GM23338 (cell line): ENCODE results near the gene ZCCHC17. TPM values are rescaled to one million over a fixed set of nuclear protein-coding genes. Genes with fewer than 3 reads are reported as not detected.

Source experiments
- ATAC-seq: fragments of 200-7000 bp; cut with Tn5 transposase; 3 replicates; pipeline ENCODE4 v1.9.1; 2020
- DNase-seq: peaks from one replicate; pipeline ENCODE4 v3.0.0-alpha.2; 2015; ENCODE audit warnings: low spot score
- H2AFZ ChIP-seq: fragments of 200-600 bp; sonication (generic); 2 replicates; pipeline ENCODE4 v1.8.0; 2016; ENCODE audit warnings: antibody characterized with exemption, mild to moderate bottlenecking, moderate library complexity
- H3F3A ChIP-seq: fragments of 200-600 bp; sonication (generic); replicated peaks from 2 replicates; pipeline ENCODE4 v1.8.0; 2017; ENCODE audit warnings: antibody characterized with exemption, mixed run types, low read depth
- H3K27ac ChIP-seq: fragments of 200-600 bp; sonication (generic); 2 replicates; pipeline ENCODE4 v1.6.1; 2016; ENCODE audit warnings: low read depth
- H3K27me3 ChIP-seq: fragments of 200-600 bp; sonication (generic); 2 replicates; pipeline ENCODE4 v1.8.0; 2016; ENCODE audit warnings: mild to moderate bottlenecking, mixed run types, moderate library complexity; ENCODE audit not compliant: insufficient read depth
- H3K36me3 ChIP-seq: fragments of 200-600 bp; sonication (generic); 2 replicates; pipeline ENCODE4 v1.8.0; 2016; ENCODE audit warnings: mild to moderate bottlenecking; ENCODE audit not compliant: insufficient read depth
- H3K4me1 ChIP-seq: fragments of 200-600 bp; sonication (generic); 2 replicates; pipeline ENCODE4 v1.8.0; 2016; ENCODE audit warnings: mild to moderate bottlenecking, moderate library complexity; ENCODE audit not compliant: insufficient read depth
- H3K4me2 ChIP-seq: fragments of 200-600 bp; sonication (generic); 2 replicates; pipeline ENCODE4 v1.7.1; 2017; ENCODE audit warnings: mixed run types
- H3K4me3 ChIP-seq: fragments of 200-600 bp; sonication (generic); 2 replicates; pipeline ENCODE4 v1.6.1; 2016; ENCODE audit warnings: mixed run types
- H3K79me2 ChIP-seq: fragments of 200-600 bp; sonication (generic); replicated peaks from 2 replicates; pipeline ENCODE4 v1.8.0; 2017; ENCODE audit warnings: mild to moderate bottlenecking; ENCODE audit not compliant: insufficient read depth
- H3K9me2 ChIP-seq: fragments of 200-600 bp; sonication (generic); 2 replicates; pipeline ENCODE4 v1.8.0; 2017; ENCODE audit not compliant: insufficient read depth
- H4K20me1 ChIP-seq: fragments of 200-600 bp; sonication (generic); replicated peaks from 2 replicates; pipeline ENCODE4 v1.8.0; 2017; ENCODE audit warnings: mild to moderate bottlenecking; ENCODE audit not compliant: insufficient read depth
- H3K27ac Mint-ChIP-seq: 2 replicates; pipeline ENCODE4 v1.8.0; 2020; ENCODE audit warnings: inconsistent platforms, mild to moderate bottlenecking, moderate library complexity, mixed read lengths
- H3K27me3 Mint-ChIP-seq: 3 replicates; pipeline ENCODE4 v1.8.0; 2022; ENCODE audit warnings: low read depth, mild to moderate bottlenecking, moderate library complexity, mixed read lengths, inconsistent platforms; ENCODE audit not compliant: insufficient read depth, poor library complexity
- H3K36me3 Mint-ChIP-seq: 3 replicates; pipeline ENCODE4 v1.8.0; 2021; ENCODE audit warnings: low read depth, mild to moderate bottlenecking, inconsistent platforms, moderate library complexity, mixed read lengths
- H3K4me1 Mint-ChIP-seq: 3 replicates; pipeline ENCODE4 v1.8.0; 2020; ENCODE audit warnings: mild to moderate bottlenecking, inconsistent platforms, mixed read lengths
- H3K4me3 Mint-ChIP-seq: 3 replicates; pipeline ENCODE4 v1.8.0; 2021; ENCODE audit warnings: moderate library complexity, mild to moderate bottlenecking, inconsistent platforms, mixed read lengths
- H3K9me3 Mint-ChIP-seq: 3 replicates; pipeline ENCODE4 v1.8.0; 2020; ENCODE audit warnings: moderate library complexity, mild to moderate bottlenecking, inconsistent platforms, mixed read lengths
- CREB1 ChIP-seq: fragments of 250-450 bp; sonication (Bioruptor Pico); IDR thresholded peaks from 2 replicates; pipeline ENCODE4 v1.5.0; 2020; ENCODE audit warnings: low read depth, mild to moderate bottlenecking, moderate library complexity
- EZH2 ChIP-seq: fragments of 200-600 bp; sonication (generic); IDR thresholded peaks from one replicate; pipeline ENCODE4 v1.8.0; 2017; ENCODE audit warnings: antibody characterized with exemption, mild to moderate bottlenecking, low read depth; ENCODE audit not compliant: unreplicated experiment
- POLR2AphosphoS5 ChIP-seq: IDR thresholded peaks from 2 replicates; pipeline ENCODE4 v1.6.1; 2016; ENCODE audit warnings: antibody characterized with exemption, low read depth
- REST ChIP-seq: IDR thresholded peaks from one replicate; pipeline ENCODE4 v1.6.1; 2018; ENCODE audit warnings: antibody characterized with exemption; ENCODE audit not compliant: unreplicated experiment
- STAT1 ChIP-seq: IDR thresholded peaks from one replicate; pipeline ENCODE4 v1.6.1; 2016; ENCODE audit warnings: antibody characterized with exemption; ENCODE audit not compliant: unreplicated experiment
- polyA plus RNA-seq: library from polyadenylated mRNA; unstranded; fragments of >200 nt; fragmentation: Nextera tagmentation; extraction: Ambion mirVana; gene quantifications from 2 replicates; pipeline ENCODE4 v1.2.1, GENCODE V29; 2016
- total RNA-seq: library from RNA; depleted of rRNA; stranded (reverse); fragments of >200 nt; shearing (Covaris generic); gene quantifications from 2 replicates; pipeline ENCODE4 v1.2.3, GENCODE V29; 2014
- TF ChIP-seq, protein P1 (sequence below), 2 experiments: fragments of 200-600 bp in 1 of 2; sonication (generic) in 1 of 2; conservative IDR thresholded peaks; 2 replicates each; pipeline versions ENCODE4 v1.5.1 to v1.6.1; 2016 to 2017; ENCODE audit warnings: antibody characterized with exemption in 2 of 2, low read depth in 2 of 2, mild to moderate bottlenecking in 2 of 2, moderate library complexity in 1 of 2
- TF ChIP-seq, protein P2 (sequence below): fragments of 250-450 bp; sonication (Bioruptor Pico); IDR thresholded peaks from 2 replicates; pipeline ENCODE4 v1.5.0; 2020; ENCODE audit warnings: mild to moderate bottlenecking, moderate library complexity

The ZCCHC17 gene
- total and polyA plus RNA-seq, 2 experiments from 2014 or later = 40.1 to 134 TPM

- Histone ChIP-seq H3K4me2 (no peak overlapping the region), H3K27me3 (no peaks in the 10 kb centered on the region), H3K4me3 (no peak overlapping the region), H3K36me3 (no peaks in the 10 kb centered on the region), H3K4me1 (peaks cover 29% of the 10 kb centered on the region), H3F3A (peaks cover 10% of the 10 kb centered on the region; the same call in 1 of the 2 replicates), H2AFZ (no peak overlapping the region), H3K9me2 (no peaks in the 10 kb centered on the region), H3K27ac (no peak overlapping the region), H4K20me1 (no peaks in the 10 kb centered on the region; the same call in 1 of the 2 replicates), H3K79me2 (no peaks in the 10 kb centered on the region)
- Mint-ChIP-seq H3K27me3 (peaks cover 13% of the 10 kb centered on the region), H3K4me1 (peaks cover 44% of the 10 kb centered on the region), H3K36me3 (peaks cover 30% of the 10 kb centered on the region), H3K27ac (no peak overlapping the region), H3K4me3 (no peak overlapping the region), H3K9me3 (no peaks in the 10 kb centered on the region)
- TF ChIP-seq, protein P1, sequence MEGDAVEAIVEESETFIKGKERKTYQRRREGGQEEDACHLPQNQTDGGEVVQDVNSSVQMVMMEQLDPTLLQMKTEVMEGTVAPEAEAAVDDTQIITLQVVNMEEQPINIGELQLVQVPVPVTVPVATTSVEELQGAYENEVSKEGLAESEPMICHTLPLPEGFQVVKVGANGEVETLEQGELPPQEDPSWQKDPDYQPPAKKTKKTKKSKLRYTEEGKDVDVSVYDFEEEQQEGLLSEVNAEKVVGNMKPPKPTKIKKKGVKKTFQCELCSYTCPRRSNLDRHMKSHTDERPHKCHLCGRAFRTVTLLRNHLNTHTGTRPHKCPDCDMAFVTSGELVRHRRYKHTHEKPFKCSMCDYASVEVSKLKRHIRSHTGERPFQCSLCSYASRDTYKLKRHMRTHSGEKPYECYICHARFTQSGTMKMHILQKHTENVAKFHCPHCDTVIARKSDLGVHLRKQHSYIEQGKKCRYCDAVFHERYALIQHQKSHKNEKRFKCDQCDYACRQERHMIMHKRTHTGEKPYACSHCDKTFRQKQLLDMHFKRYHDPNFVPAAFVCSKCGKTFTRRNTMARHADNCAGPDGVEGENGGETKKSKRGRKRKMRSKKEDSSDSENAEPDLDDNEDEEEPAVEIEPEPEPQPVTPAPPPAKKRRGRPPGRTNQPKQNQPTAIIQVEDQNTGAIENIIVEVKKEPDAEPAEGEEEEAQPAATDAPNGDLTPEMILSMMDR (conservative IDR thresholded peaks at IDR 0.05; ENCODE audit: low read depth in 2 of 2) = no peak
- no peak for DNase-seq
- ATAC-seq = no peak
Measured at GRCh38 chr1:31368611-31369107, 71.8 kb downstream of the ZCCHC17 start.

DNA sequence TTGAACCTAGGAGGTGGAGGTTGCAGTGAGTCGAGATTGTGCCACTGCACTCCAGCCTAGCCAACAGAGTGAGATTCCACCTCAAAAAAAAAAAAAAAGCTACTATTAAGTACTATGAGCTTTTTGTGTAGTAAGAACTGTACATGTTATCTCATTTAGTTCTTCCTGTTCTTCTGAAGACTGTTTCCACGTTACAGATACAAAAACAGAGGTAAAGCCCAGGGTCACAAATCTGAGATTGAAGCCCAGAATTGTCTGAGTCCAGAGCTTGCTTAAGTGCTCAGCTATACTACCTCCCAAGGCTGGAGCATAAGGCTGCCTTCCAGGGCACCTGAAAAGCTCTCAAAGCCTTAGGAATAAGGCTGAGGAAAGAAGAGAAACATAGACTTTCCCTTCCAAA lies 73.2 kb downstream of the ZCCHC17 start:
- ATAC-seq (no peak), DNase-seq (no peak)
- no peak for TF ChIP-seq EZH2
- TF ChIP-seq POLR2AphosphoS5 = no peak
- TF ChIP-seq CREB1 (CRISPR knock-in tag) = no peak
- TF ChIP-seq STAT1 = no peak
- TF ChIP-seq, protein P2, sequence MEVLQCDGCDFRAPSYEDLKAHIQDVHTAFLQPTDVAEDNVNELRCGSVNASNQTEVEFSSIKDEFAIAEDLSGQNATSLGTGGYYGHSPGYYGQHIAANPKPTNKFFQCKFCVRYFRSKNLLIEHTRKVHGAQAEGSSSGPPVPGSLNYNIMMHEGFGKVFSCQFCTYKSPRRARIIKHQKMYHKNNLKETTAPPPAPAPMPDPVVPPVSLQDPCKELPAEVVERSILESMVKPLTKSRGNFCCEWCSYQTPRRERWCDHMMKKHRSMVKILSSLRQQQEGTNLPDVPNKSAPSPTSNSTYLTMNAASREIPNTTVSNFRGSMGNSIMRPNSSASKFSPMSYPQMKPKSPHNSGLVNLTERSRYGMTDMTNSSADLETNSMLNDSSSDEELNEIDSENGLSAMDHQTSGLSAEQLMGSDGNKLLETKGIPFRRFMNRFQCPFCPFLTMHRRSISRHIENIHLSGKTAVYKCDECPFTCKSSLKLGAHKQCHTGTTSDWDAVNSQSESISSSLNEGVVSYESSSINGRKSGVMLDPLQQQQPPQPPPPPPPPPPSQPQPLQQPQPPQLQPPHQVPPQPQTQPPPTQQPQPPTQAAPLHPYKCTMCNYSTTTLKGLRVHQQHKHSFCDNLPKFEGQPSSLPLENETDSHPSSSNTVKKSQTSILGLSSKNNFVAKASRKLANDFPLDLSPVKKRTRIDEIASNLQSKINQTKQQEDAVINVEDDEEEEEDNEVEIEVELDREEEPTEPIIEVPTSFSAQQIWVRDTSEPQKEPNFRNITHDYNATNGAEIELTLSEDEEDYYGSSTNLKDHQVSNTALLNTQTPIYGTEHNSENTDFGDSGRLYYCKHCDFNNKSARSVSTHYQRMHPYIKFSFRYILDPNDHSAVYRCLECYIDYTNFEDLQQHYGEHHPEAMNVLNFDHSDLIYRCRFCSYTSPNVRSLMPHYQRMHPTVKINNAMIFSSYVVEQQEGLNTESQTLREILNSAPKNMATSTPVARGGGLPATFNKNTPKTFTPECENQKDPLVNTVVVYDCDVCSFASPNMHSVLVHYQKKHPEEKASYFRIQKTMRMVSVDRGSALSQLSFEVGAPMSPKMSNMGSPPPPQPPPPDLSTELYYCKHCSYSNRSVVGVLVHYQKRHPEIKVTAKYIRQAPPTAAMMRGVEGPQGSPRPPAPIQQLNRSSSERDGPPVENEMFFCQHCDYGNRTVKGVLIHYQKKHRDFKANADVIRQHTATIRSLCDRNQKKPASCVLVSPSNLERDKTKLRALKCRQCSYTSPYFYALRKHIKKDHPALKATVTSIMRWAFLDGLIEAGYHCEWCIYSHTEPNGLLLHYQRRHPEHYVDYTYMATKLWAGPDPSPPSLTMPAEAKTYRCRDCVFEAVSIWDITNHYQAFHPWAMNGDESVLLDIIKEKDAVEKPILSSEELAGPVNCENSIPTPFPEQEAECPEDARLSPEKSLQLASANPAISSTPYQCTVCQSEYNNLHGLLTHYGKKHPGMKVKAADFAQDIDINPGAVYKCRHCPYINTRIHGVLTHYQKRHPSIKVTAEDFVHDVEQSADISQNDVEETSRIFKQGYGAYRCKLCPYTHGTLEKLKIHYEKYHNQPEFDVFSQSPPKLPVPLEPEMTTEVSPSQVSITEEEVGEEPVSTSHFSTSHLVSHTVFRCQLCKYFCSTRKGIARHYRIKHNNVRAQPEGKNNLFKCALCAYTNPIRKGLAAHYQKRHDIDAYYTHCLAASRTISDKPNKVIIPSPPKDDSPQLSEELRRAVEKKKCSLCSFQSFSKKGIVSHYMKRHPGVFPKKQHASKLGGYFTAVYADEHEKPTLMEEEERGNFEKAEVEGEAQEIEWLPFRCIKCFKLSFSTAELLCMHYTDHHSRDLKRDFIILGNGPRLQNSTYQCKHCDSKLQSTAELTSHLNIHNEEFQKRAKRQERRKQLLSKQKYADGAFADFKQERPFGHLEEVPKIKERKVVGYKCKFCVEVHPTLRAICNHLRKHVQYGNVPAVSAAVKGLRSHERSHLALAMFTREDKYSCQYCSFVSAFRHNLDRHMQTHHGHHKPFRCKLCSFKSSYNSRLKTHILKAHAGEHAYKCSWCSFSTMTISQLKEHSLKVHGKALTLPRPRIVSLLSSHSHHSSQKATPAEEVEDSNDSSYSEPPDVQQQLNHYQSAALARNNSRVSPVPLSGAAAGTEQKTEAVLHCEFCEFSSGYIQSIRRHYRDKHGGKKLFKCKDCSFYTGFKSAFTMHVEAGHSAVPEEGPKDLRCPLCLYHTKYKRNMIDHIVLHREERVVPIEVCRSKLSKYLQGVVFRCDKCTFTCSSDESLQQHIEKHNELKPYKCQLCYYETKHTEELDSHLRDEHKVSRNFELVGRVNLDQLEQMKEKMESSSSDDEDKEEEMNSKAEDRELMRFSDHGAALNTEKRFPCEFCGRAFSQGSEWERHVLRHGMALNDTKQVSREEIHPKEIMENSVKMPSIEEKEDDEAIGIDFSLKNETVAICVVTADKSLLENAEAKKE = no peak
- TF ChIP-seq REST = no peak
- no peak overlapping the region for H3K4me3 ChIP-seq
- no peak overlapping the region for H3K27ac ChIP-seq
- peaks cover 37% of the 10 kb centered on the region for H3K4me1 ChIP-seq
- no peak overlapping the region for H3K4me3 Mint-ChIP-seq
- H3K79me2 ChIP-seq = no peaks in the 10 kb centered on the region
- no peaks in the 10 kb centered on the region for H3K9me2 ChIP-seq
- peaks cover 18% of the 10 kb centered on the region; the same call in 1 of the 2 replicates for H3F3A ChIP-seq
- H2AFZ ChIP-seq = no peak overlapping the region
- H3K27ac Mint-ChIP-seq = no peak overlapping the region
- H4K20me1 ChIP-seq = no peaks in the 10 kb centered on the region; the same call in 1 of the 2 replicates
- no peaks in the 10 kb centered on the region for H3K9me3 Mint-ChIP-seq
- H3K36me3 Mint-ChIP-seq = peaks cover 18% of the 10 kb centered on the region
- no peak overlapping the region for H3K4me2 ChIP-seq
- H3K4me1 Mint-ChIP-seq = peaks cover 53% of the 10 kb centered on the region
- no peaks in the 10 kb centered on the region for H3K27me3 ChIP-seq
- H3K27me3 Mint-ChIP-seq = peaks cover 17% of the 10 kb centered on the region
- H3K36me3 ChIP-seq = no peaks in the 10 kb centered on the region
